ENCODE results near the gene OPN1MW3. TPM values are rescaled to one million over a fixed set of nuclear protein-coding genes. Genes with fewer than 3 reads are reported as not detected.
"Not testable (repeated sequence)": the region's sequence is repeated elsewhere in the genome, so short reads cannot be mapped to it uniquely, and the experiment has no call there.

OPN1MW3 gene
- total RNA-seq, 1 donor from 2014 or later = not detected

- intact Hi-C loops (cut with DNase I) = no loop called here
- DNase-seq (ENCODE audit: low spot score) = no peak
These were observed 37.6 kb downstream of the OPN1MW3 start, which contains the start of gene TEX28 for GRCh38 chrX:154294791-154295574. TEX28 (minus strand) TSS chrX:154295124; CDS start chrX:154292117, 3,007 bp downstream.

- DNase-seq (ENCODE audit: low spot score) = no peak
- intact Hi-C loops (cut with DNase I) = no loop called here
These were observed 38.4 kb downstream of the OPN1MW3 start, which contains the start of gene TKTL1 for GRCh38 chrX:154295664-154296310. TKTL1 (plus strand) TSS chrX:154295795; CDS start chrX:154295860, 65 bp downstream.

- DNase-seq (ENCODE audit: low spot score) = no peak
- intact Hi-C loops (cut with DNase I) = no loop called here
These were observed 39.3 kb downstream of the OPN1MW3 start for GRCh38 chrX:154296731-154297130.

- DNase-seq (ENCODE audit: low spot score) = no peak
- intact Hi-C loops (cut with DNase I) = no loop called here
These were observed 40.9 kb downstream of the OPN1MW3 start for GRCh38 chrX:154298312-154298711.

GRCh38 chrX:154300816-154301215, 43.4 kb downstream of the OPN1MW3 start:
- DNase-seq (ENCODE audit: low spot score) = no peak

GRCh38 chrX:154302998-154303397, 45.6 kb downstream of the OPN1MW3 start:
- intact Hi-C loops (cut with DNase I); DNase-seq (ENCODE audit: low spot score): not testable (repeated sequence)

More at GRCh38 chrX:154300816-154301215, 43.4 kb downstream of the OPN1MW3 start:
- intact Hi-C loops (cut with DNase I) = no loop called here

- DNase-seq (ENCODE audit: low spot score) = no peak
- intact Hi-C loops (cut with DNase I) = no loop called here
These were observed 46.1 kb downstream of the OPN1MW3 start for GRCh38 chrX:154303476-154303875.

- intact Hi-C loops (cut with DNase I) = no loop called here
- no peak for DNase-seq (ENCODE audit: low spot score)
These were observed 47.5 kb downstream of the OPN1MW3 start for GRCh38 chrX:154304846-154305245.

- intact Hi-C loops (cut with DNase I) = no loop called here
- no peak for DNase-seq (ENCODE audit: low spot score)
These were observed 48.3 kb downstream of the OPN1MW3 start for GRCh38 chrX:154305541-154306205.

GRCh38 chrX:154307202-154307601, 49.8 kb downstream of the OPN1MW3 start:
- intact Hi-C loops (cut with DNase I) = no loop called here
- DNase-seq (ENCODE audit: low spot score) = no peak

GRCh38 chrX:154308108-154308946, 50.9 kb downstream of the OPN1MW3 start:
- intact Hi-C loops (cut with DNase I) = no loop called here
- peak; percentile 78 for DNase-seq (ENCODE audit: low spot score)

GRCh38 chrX:154309041-154309775, 51.8 kb downstream of the OPN1MW3 start:
- intact Hi-C loops (cut with DNase I) = no loop called here
- no peak for DNase-seq (ENCODE audit: low spot score)

GRCh38 chrX:154310616-154311536, 53.5 kb downstream of the OPN1MW3 start:
- intact Hi-C loops (cut with DNase I) = no loop called here
- no peak for DNase-seq (ENCODE audit: low spot score)

- intact Hi-C loops (cut with DNase I) = no loop called here
- DNase-seq (ENCODE audit: low spot score) = no peak
These were observed 54.7 kb downstream of the OPN1MW3 start for GRCh38 chrX:154312116-154312515.

GRCh38 chrX:154313147-154313546, 55.8 kb downstream of the OPN1MW3 start:
- DNase-seq (ENCODE audit: low spot score) = no peak
- intact Hi-C loops (cut with DNase I) = no loop called here

- no peak for DNase-seq (ENCODE audit: low spot score)
- intact Hi-C loops (cut with DNase I) = loop anchor here (5.0 kb wide), 1 partner anchor 303 kb away; no protein-coding TSS in a partner anchor
These were observed 58.0 kb downstream of the OPN1MW3 start for GRCh38 chrX:154315416-154315815.

- DNase-seq (ENCODE audit: low spot score) = no peak
- intact Hi-C loops (cut with DNase I) = loop anchor here (5.0 kb wide), 1 partner anchor 305 kb away; no protein-coding TSS in a partner anchor
These were observed 60.1 kb downstream of the OPN1MW3 start for GRCh38 chrX:154317391-154317995.
